ENCODE data around the gene RASGRF2. TPM values are rescaled to one million over a fixed set of nuclear protein-coding genes. Genes with fewer than 3 reads are reported as not detected.

The RASGRF2 gene
- total RNA-seq, 1 experiment from 2014 or later: 0.48 TPM

DNA sequence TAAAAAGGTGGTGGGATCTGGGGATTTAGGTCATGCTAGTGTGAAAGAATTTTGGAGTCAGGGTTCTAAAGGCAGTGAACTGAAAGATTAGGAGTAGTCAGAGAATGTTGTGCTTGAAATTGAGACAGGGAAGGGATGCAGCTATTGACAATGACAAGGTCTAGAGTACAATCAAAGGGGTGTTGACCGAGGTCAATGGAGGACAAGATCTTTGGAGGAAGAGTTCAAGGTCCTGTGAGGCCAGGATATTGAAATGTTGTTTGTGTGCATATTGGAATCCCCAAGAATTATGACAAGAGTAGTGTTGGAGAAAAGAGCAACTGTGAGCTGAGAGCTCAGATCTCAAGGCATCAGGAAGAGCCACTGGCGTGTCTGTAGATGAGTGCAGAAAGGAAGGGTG lies 116.9 kb downstream of the RASGRF2 start:
- TF ChIP-seq EZH2 (IDR thresholded peaks at IDR 0.05; ENCODE audit: low read depth): no peak
- Histone ChIP-seq H3K4me1 (replicated peaks; ENCODE audit: insufficient read depth) (no peaks in the 10 kb centered on the region), H4K20me1 (ENCODE audit: insufficient read depth) (no peaks in the 10 kb centered on the region), H3K4me3 (no peak overlapping the region), H3K9me3 (ENCODE audit: insufficient read depth, low read depth) (peaks cover 6% of the 10 kb centered on the region; the same call in 1 of the 2 replicates), H3F3A (ENCODE audit: insufficient read depth, low read depth) (no peaks in the 10 kb centered on the region), H3K27me3 (ENCODE audit: insufficient read depth, low read depth) (peaks cover 17% of the 10 kb centered on the region), H3K27ac (no peak overlapping the region), H3K4me2 (no peak overlapping the region), H3K9me2 (ENCODE audit: insufficient read depth) (no peaks in the 10 kb centered on the region), H3K79me2 (ENCODE audit: low read depth) (no peaks in the 10 kb centered on the region), H3K36me3 (ENCODE audit: low read depth) (no peaks in the 10 kb centered on the region), H2AFZ (no peak overlapping the region)
- intact Hi-C loops (cut with micrococcal nuclease; ENCODE audit: unreplicated experiment): no loop called here
- ChIA-PET CTCF (no interaction called here), POLR2A (ENCODE audit: unreplicated experiment) (interaction anchor here (0.7 kb wide), 1 partner anchor 220 kb away, joined by 3 read pairs; no protein-coding TSS in a partner anchor)
- BruUV-seq (replicated peaks): no TSS peak
- no peak for DNase-seq

DNA sequence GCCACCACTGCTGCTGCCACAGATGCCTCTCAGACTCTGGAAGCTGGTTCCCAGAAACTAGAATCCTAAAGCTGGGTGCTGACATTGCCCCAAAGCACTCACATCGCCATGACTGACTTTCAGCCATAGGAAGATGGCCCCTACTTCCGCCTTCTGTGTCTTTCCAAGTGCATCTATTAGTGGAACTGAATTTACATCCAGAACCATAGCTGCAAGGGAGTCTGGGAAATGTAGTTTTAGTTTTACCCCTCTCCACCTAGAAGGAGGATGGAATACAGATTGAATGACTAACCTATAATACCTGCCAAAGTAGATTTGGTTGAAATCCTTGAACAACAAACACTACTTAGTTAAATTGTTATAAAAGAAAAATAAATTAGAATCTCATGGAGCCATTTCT lies 118.8 kb downstream of the RASGRF2 start:
- H3K4me1 ChIP-seq (replicated peaks; ENCODE audit: insufficient read depth): no peaks in the 10 kb centered on the region
- no peaks in the 10 kb centered on the region for H3F3A ChIP-seq (ENCODE audit: insufficient read depth, low read depth)
- intact Hi-C loops (cut with micrococcal nuclease; ENCODE audit: unreplicated experiment): no loop called here
- H3K9me3 ChIP-seq (ENCODE audit: insufficient read depth, low read depth): peaks cover 6% of the 10 kb centered on the region; the same call in 1 of the 2 replicates
- POLR2A ChIA-PET (ENCODE audit: unreplicated experiment): no interaction called here
- CTCF ChIA-PET: no interaction called here
- no TSS peak for BruUV-seq (replicated peaks)
- no peaks in the 10 kb centered on the region for H3K9me2 ChIP-seq (ENCODE audit: insufficient read depth)
- no peaks in the 10 kb centered on the region for H3K79me2 ChIP-seq (ENCODE audit: low read depth)
- H2AFZ ChIP-seq: no peak overlapping the region
- H3K4me2 ChIP-seq: no peak overlapping the region
- H4K20me1 ChIP-seq (ENCODE audit: insufficient read depth): no peaks in the 10 kb centered on the region
- H3K36me3 ChIP-seq (ENCODE audit: low read depth): no peaks in the 10 kb centered on the region
- TF ChIP-seq, protein P1, sequence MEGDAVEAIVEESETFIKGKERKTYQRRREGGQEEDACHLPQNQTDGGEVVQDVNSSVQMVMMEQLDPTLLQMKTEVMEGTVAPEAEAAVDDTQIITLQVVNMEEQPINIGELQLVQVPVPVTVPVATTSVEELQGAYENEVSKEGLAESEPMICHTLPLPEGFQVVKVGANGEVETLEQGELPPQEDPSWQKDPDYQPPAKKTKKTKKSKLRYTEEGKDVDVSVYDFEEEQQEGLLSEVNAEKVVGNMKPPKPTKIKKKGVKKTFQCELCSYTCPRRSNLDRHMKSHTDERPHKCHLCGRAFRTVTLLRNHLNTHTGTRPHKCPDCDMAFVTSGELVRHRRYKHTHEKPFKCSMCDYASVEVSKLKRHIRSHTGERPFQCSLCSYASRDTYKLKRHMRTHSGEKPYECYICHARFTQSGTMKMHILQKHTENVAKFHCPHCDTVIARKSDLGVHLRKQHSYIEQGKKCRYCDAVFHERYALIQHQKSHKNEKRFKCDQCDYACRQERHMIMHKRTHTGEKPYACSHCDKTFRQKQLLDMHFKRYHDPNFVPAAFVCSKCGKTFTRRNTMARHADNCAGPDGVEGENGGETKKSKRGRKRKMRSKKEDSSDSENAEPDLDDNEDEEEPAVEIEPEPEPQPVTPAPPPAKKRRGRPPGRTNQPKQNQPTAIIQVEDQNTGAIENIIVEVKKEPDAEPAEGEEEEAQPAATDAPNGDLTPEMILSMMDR (conservative IDR thresholded peaks at IDR 0.05): no peak
- TF ChIP-seq EZH2 (IDR thresholded peaks at IDR 0.05; ENCODE audit: low read depth): no peak
- DNase-seq: no peak
- H3K4me3 ChIP-seq: no peak overlapping the region
- peaks cover 17% of the 10 kb centered on the region for H3K27me3 ChIP-seq (ENCODE audit: insufficient read depth, low read depth)
- no peak overlapping the region for H3K27ac ChIP-seq

DNA sequence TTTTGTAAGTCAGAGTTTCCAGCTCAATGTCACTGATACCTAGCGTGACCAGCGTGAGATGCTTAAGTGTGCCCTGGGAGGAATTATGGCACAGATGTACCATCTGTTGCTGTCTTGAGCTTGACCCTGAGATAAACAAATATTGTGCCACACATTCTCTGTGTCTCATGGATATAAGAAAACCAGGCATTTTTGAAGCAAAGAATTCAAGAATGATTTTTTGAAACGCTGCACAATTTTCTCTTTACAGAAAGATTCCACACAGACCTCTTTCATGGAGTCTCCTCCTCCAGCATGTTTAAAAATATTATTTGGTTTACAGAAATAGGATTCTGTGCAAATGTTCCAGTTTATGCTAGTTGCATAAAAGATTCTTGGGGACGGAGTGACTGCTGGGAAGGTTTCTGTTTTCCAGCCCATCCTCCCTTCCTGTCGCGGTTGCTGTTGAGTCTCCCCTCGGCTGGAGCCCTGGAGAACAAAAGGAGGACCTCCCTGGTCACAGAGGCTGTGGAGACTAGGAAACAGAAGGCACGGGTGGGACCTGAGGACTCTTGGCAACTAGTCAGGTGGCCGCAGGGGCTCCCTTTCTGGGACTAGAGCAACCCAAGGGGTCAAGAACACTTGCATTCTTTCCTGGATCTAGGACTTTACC lies 120.8 kb downstream of the RASGRF2 start:
- no peaks in the 10 kb centered on the region for H3F3A ChIP-seq (ENCODE audit: insufficient read depth, low read depth)
- ChIA-PET CTCF (no interaction called here), POLR2A (ENCODE audit: unreplicated experiment) (no interaction called here)
- H2AFZ ChIP-seq: no peak overlapping the region
- no peak overlapping the region for H3K27ac ChIP-seq
- DNase-seq: no peak
- H3K4me1 ChIP-seq (replicated peaks; ENCODE audit: insufficient read depth): no peaks in the 10 kb centered on the region
- H3K9me3 ChIP-seq (ENCODE audit: insufficient read depth, low read depth): peaks cover 6% of the 10 kb centered on the region; the same call in 1 of the 2 replicates
- no peaks in the 10 kb centered on the region for H3K79me2 ChIP-seq (ENCODE audit: low read depth)
- peaks cover 8% of the 10 kb centered on the region for H3K27me3 ChIP-seq (ENCODE audit: insufficient read depth, low read depth)
- H3K36me3 ChIP-seq (ENCODE audit: low read depth): no peaks in the 10 kb centered on the region
- H3K9me2 ChIP-seq (ENCODE audit: insufficient read depth): no peaks in the 10 kb centered on the region
- TF ChIP-seq, protein P1 (conservative IDR thresholded peaks at IDR 0.05): no peak
- no peak for TF ChIP-seq EZH2 (IDR thresholded peaks at IDR 0.05; ENCODE audit: low read depth)
- H3K4me3 ChIP-seq: no peak overlapping the region
- H4K20me1 ChIP-seq (ENCODE audit: insufficient read depth): no peaks in the 10 kb centered on the region
- intact Hi-C loops (cut with micrococcal nuclease; ENCODE audit: unreplicated experiment): no loop called here
- no peak overlapping the region for H3K4me2 ChIP-seq
- BruUV-seq (replicated peaks): no TSS peak

DNA sequence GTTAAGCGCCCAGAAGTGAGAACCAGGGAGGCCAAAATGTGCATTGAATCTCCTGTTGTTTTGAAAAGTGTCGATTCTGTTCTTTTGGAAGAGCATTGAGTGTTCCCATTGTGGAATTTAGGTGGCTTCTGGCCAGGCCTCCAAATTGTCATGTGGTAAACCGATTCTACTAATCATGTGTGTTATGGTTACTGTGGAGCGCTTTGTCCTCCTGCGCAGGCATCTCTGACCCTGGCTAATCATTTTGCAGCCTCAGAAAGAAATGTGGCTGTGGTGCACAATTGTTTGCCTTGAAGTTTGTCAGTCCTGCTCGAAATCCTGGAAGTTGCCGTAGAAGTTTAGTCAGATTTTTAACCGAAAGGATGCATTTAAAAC lies 121.3 kb downstream of the RASGRF2 start:
- no TSS peak for BruUV-seq (replicated peaks)
- no peaks in the 10 kb centered on the region for H3K9me2 ChIP-seq (ENCODE audit: insufficient read depth)
- ChIA-PET CTCF (no interaction called here), POLR2A (ENCODE audit: unreplicated experiment) (no interaction called here)
- H3K9me3 ChIP-seq (ENCODE audit: insufficient read depth, low read depth): peaks cover 6% of the 10 kb centered on the region; the same call in 1 of the 2 replicates
- H3K27ac ChIP-seq: no peak overlapping the region
- no peak overlapping the region for H3K4me3 ChIP-seq
- DNase-seq: no peak
- H3K4me1 ChIP-seq (replicated peaks; ENCODE audit: insufficient read depth): no peaks in the 10 kb centered on the region
- H3K4me2 ChIP-seq: no peak overlapping the region
- H4K20me1 ChIP-seq (ENCODE audit: insufficient read depth): no peaks in the 10 kb centered on the region
- H3K79me2 ChIP-seq (ENCODE audit: low read depth): no peaks in the 10 kb centered on the region
- no peaks in the 10 kb centered on the region for H3F3A ChIP-seq (ENCODE audit: insufficient read depth, low read depth)
- peaks cover 6% of the 10 kb centered on the region for H3K27me3 ChIP-seq (ENCODE audit: insufficient read depth, low read depth)
- intact Hi-C loops (cut with micrococcal nuclease; ENCODE audit: unreplicated experiment): no loop called here
- H2AFZ ChIP-seq: no peak overlapping the region
- H3K36me3 ChIP-seq (ENCODE audit: low read depth): no peaks in the 10 kb centered on the region
- TF ChIP-seq, protein P1 (conservative IDR thresholded peaks at IDR 0.05): no peak
- no peak for TF ChIP-seq EZH2 (IDR thresholded peaks at IDR 0.05; ENCODE audit: low read depth)
